Natural killer cell (primary cell): ENCODE results near the gene OR10A3. TPM values are rescaled to one million over a fixed set of nuclear protein-coding genes. Genes with fewer than 3 reads are reported as not detected.
"Not testable (repeated sequence)": the region's sequence is repeated elsewhere in the genome, so short reads cannot be mapped to it uniquely, and the experiment has no call there.

Experiments
- ATAC-seq, 3 donors: fragments of 150-1000 bp in 2 of 3; fragments of 200-7000 bp in 1 of 3; cut with Tn5 transposase; 1 replicate in 1 of 3; 2 replicates in 2 of 3; pipeline ENCODE4 v1.10.0; 2021; ENCODE audit warnings: mild to moderate bottlenecking in 2 of 3, moderate library complexity in 2 of 3
- DNase-seq, 2 donors: peaks; one replicate each; pipeline versions ENCODE4 v3.0.0 to v3.0.0-alpha.2; 2013 to 2021; ENCODE audit warnings: mixed read lengths in 1 of 2
- H3K27ac ChIP-seq: one replicate; pipeline ENCODE4 v1.5.1; 2013; ENCODE audit warnings: mild to moderate bottlenecking, low read length
- H3K27me3 ChIP-seq: one replicate; pipeline ENCODE4 v1.6.1; 2013; ENCODE audit warnings: low read length; ENCODE audit not compliant: control insufficient read depth, insufficient read depth
- H3K36me3 ChIP-seq: one replicate; pipeline ENCODE4 v1.6.1; 2013; ENCODE audit warnings: low read length; ENCODE audit not compliant: control insufficient read depth, insufficient read depth
- H3K4me1 ChIP-seq: one replicate; pipeline ENCODE4 v1.6.1; 2013; ENCODE audit warnings: low read length; ENCODE audit not compliant: control insufficient read depth, insufficient read depth
- H3K4me3 ChIP-seq: one replicate; pipeline ENCODE4 v1.5.1; 2013; ENCODE audit warnings: low read length
- H3K9me3 ChIP-seq: one replicate; pipeline ENCODE4 v1.6.1; 2013; ENCODE audit warnings: low read length; ENCODE audit not compliant: control insufficient read depth, insufficient read depth
- H3K27ac Mint-ChIP-seq, 2 donors: one replicate each; pipeline ENCODE4 v1.8.0; 2022; ENCODE audit warnings: mild to moderate bottlenecking in 2 of 2, mixed read lengths in 2 of 2, moderate library complexity in 1 of 2
- H3K27me3 Mint-ChIP-seq, 2 donors: one replicate each; pipeline ENCODE4 v1.8.0; 2022; ENCODE audit warnings: low read depth in 2 of 2, mixed read lengths in 2 of 2
- H3K36me3 Mint-ChIP-seq: one replicate; pipeline ENCODE4 v1.8.0; 2022; ENCODE audit warnings: mixed read lengths
- H3K4me1 Mint-ChIP-seq, 2 donors: one replicate each; pipeline ENCODE4 v1.8.0; 2022; ENCODE audit warnings: mixed read lengths in 2 of 2
- H3K4me3 Mint-ChIP-seq: one replicate; pipeline ENCODE4 v1.8.0; 2022; ENCODE audit warnings: mild to moderate bottlenecking, moderate library complexity, mixed read lengths
- H3K9me3 Mint-ChIP-seq, 2 donors: one replicate each; pipeline ENCODE4 v1.8.0; 2022; ENCODE audit warnings: mixed read lengths in 2 of 2
- CTCF ChIP-seq: fragments of 200-600 bp; IDR thresholded peaks from one replicate; pipeline ENCODE4 v1.8.0; 2022; ENCODE audit warnings: antibody characterized with exemption
- WGBS: methylation state at CpG from one replicate; pipeline ENCODE4 v1.1.7; 2013; ENCODE audit warnings: missing lambda C conversion rate; ENCODE audit not compliant: insufficient coverage; 5-methylcytosine and 5-hydroxymethylcytosine counted together
- intact Hi-C: fragments of 100-400 bp; cut with micrococcal nuclease; formaldehyde crosslinking; loops from one replicate; pipeline ENCODE4 v1.14.2; 2022
- total RNA-seq, 4 donors: library from RNA; stranded (reverse); fragments of 120-200 nt in 1 of 4; gene quantifications; one replicate each; pipeline versions ENCODE4 v1.2.3 to v1.2.4, GENCODE V29; 2013 to 2022

The OR10A3 gene
- not detected for total RNA-seq
- not detected for total RNA-seq (2013)

GRCh38 chr11:7941608-7942007 lies at the start of gene OR10A3:
OR10A3 (minus strand) TSS chr11:7941708; CDS start chr11:7939520, 2,188 bp downstream.
- Mint-ChIP-seq H3K9me3 (peaks cover 5 to 12% of the 10 kb centered on the region in 2 donors), H3K27ac (no peak within 1 kb of the TSS), H3K4me3 (no peak within 1 kb of the TSS), H3K27me3 (peaks cover 0 to 8% of the 10 kb centered on the region in 2 donors), H3K36me3 (peaks cover 10% of the 10 kb centered on the region), H3K4me1 (no peaks in the 10 kb centered on the region)
- no peak for ATAC-seq
- no peak for TF ChIP-seq CTCF
- H3K27me3 ChIP-seq, result no peaks in the 10 kb centered on the region
- intact Hi-C loops, result no loop called here
- H3K4me1 ChIP-seq, result no peaks in the 10 kb centered on the region
- H3K9me3 ChIP-seq, result peaks cover 6% of the 10 kb centered on the region
- H3K4me3 ChIP-seq, result no peak within 1 kb of the TSS
- no peak for DNase-seq
- no peaks in the 10 kb centered on the region for H3K36me3 ChIP-seq
- H3K27ac ChIP-seq, result no peak within 1 kb of the TSS
- 83% methylated on average over 2 of the region's 2 CpGs for WGBS

GRCh38 chr11:7987560-7987883 lies 46.0 kb upstream of the OR10A3 start:
- peak overlapping the region; percentile 64 for H3K4me3 ChIP-seq
- H3K9me3 Mint-ChIP-seq, DNase-seq, H3K9me3 ChIP-seq, H3K36me3 ChIP-seq, H3K27me3 Mint-ChIP-seq, H3K36me3 Mint-ChIP-seq, H3K27me3 ChIP-seq: not testable (repeated sequence)
- Mint-ChIP-seq H3K27ac (peak overlapping the region; percentile 92 to 95), H3K4me1 (peaks cover 47 to 54% of the 10 kb centered on the region in 2 donors), H3K4me3 (peak overlapping the region; percentile 94)
- H3K27ac ChIP-seq, result peak overlapping the region; percentile 59
- intact Hi-C loops, result loop anchor here (2.0 to 10.0 kb wide), 2 partner anchors 95 to 473 kb away; partner anchors contain the start of gene PPFIBP2
- WGBS, result 0% methylated on average over 2 of the region's 13 CpGs
- H3K4me1 ChIP-seq, result peaks cover 13% of the 10 kb centered on the region
- ATAC-seq, result peak; percentile 12 to 20 (median 12)

- Histone ChIP-seq H3K27me3 (no peaks in the 10 kb centered on the region), H3K4me3 (peak within 1 kb of the TSS; percentile 64), H3K36me3 (no peaks in the 10 kb centered on the region), H3K4me1 (peaks cover 13% of the 10 kb centered on the region), H3K27ac (peak within 1 kb of the TSS; percentile 59), H3K9me3 (no peaks in the 10 kb centered on the region)
- no peaks in the 10 kb centered on the region for H3K36me3 Mint-ChIP-seq
- intact Hi-C loops, result loop anchor here (2.0 to 10.0 kb wide), 2 partner anchors 94 to 472 kb away; partner anchors contain the start of gene PPFIBP2
- H3K4me3 Mint-ChIP-seq, result peak within 1 kb of the TSS; percentile 94
- under 1% methylated on average over 47 of the region's 47 CpGs for WGBS
- H3K27ac Mint-ChIP-seq, result peak within 1 kb of the TSS; percentile 92 to 95
- peaks cover 0 to 6% of the 10 kb centered on the region in 2 donors for H3K27me3 Mint-ChIP-seq
- H3K4me1 Mint-ChIP-seq, result peaks cover 47 to 54% of the 10 kb centered on the region in 2 donors
- DNase-seq, result peak; percentile 73 to 98
- peak; percentile 95 to 99 (median 97) for ATAC-seq
- H3K9me3 Mint-ChIP-seq, result no peaks in the 10 kb centered on the region
- TF ChIP-seq CTCF, result peak; percentile 61
Measured at GRCh38 chr11:7986768-7987559, 45.5 kb upstream of the OR10A3 start, which contains the start of gene EIF3F. EIF3F (plus strand) TSS chr11:7987337; CDS start chr11:7987353, 16 bp downstream.

- 81% methylated on average over 7 of the region's 7 CpGs for WGBS
- Histone ChIP-seq H3K4me1 (peaks cover 13% of the 10 kb centered on the region), H3K27me3 (no peaks in the 10 kb centered on the region), H3K27ac (no peak overlapping the region), H3K4me3 (no peak overlapping the region), H3K36me3 (no peaks in the 10 kb centered on the region), H3K9me3 (no peaks in the 10 kb centered on the region)
- TF ChIP-seq CTCF, result no peak
- no peak for DNase-seq
- Mint-ChIP-seq H3K27ac (no peak overlapping the region), H3K4me1 (peaks cover 30 to 31% of the 10 kb centered on the region in 2 donors), H3K36me3 (no peaks in the 10 kb centered on the region), H3K4me3 (no peak overlapping the region), H3K27me3 (peaks cover 0 to 6% of the 10 kb centered on the region in 2 donors), H3K9me3 (no peaks in the 10 kb centered on the region)
- intact Hi-C loops, result loop anchor here (10.0 kb wide), 1 partner anchor 469 kb away; the partner anchor contains the start of gene PPFIBP2
- ATAC-seq, result no peak
Measured at GRCh38 chr11:7983832-7984590, 42.5 kb upstream of the OR10A3 start.
